Progenitor cell of endocrine pancreas (in vitro differentiated cells): ENCODE data around the gene CDH9. TPM values are rescaled to one million over a fixed set of nuclear protein-coding genes. Genes with fewer than 3 reads are reported as not detected.

Experiments used
- DNase-seq: peaks from one replicate; pipeline ENCODE4 v3.0.0; 2021; ENCODE audit warnings: low spot score; ENCODE audit not compliant: unreplicated experiment
- H3K27ac Mint-ChIP-seq: 2 replicates; pipeline ENCODE4 v1.8.0; 2021; ENCODE audit warnings: mild to moderate bottlenecking, moderate library complexity, mixed read lengths
- H3K27me3 Mint-ChIP-seq: 2 replicates; pipeline ENCODE4 v1.8.0; 2021; ENCODE audit warnings: mixed read lengths
- H3K36me3 Mint-ChIP-seq: 2 replicates; pipeline ENCODE4 v1.8.0; 2022; ENCODE audit warnings: mixed read lengths; ENCODE audit not compliant: insufficient read depth
- H3K4me1 Mint-ChIP-seq: 2 replicates; pipeline ENCODE4 v1.8.0; 2021; ENCODE audit warnings: low read depth, mixed read lengths
- H3K4me3 Mint-ChIP-seq: 2 replicates; pipeline ENCODE4 v1.8.0; 2021; ENCODE audit warnings: low read depth, mild to moderate bottlenecking, moderate library complexity, mixed read lengths
- H3K9me3 Mint-ChIP-seq: 2 replicates; pipeline ENCODE4 v1.8.0; 2021; ENCODE audit warnings: low read depth, mixed read lengths
- CTCF ChIP-seq: fragments of 200-600 bp; sonication (generic); IDR thresholded peaks from one replicate; pipeline ENCODE4 v1.5.0; 2021; ENCODE audit warnings: antibody characterized with exemption, mild to moderate bottlenecking; ENCODE audit not compliant: unreplicated experiment
- total RNA-seq: library from RNA; stranded (reverse); gene quantifications from 2 replicates; pipeline ENCODE4 v1.2.1, GENCODE V29; 2021

Gene CDH9
- total RNA-seq, 1 donor from 2014 or later = not detected

- peaks cover 3% of the 10 kb centered on the region for H3K4me1 Mint-ChIP-seq
- H3K4me3 Mint-ChIP-seq = no peak overlapping the region
- H3K36me3 Mint-ChIP-seq = no peaks in the 10 kb centered on the region
- H3K9me3 Mint-ChIP-seq = no peaks in the 10 kb centered on the region
- TF ChIP-seq CTCF = no peak
- H3K27ac Mint-ChIP-seq = no peak overlapping the region
- H3K27me3 Mint-ChIP-seq = no peaks in the 10 kb centered on the region
- DNase-seq = no peak
Observed at GRCh38 chr5:26847041-26847736, 191.2 kb downstream of the CDH9 start.

DNA sequence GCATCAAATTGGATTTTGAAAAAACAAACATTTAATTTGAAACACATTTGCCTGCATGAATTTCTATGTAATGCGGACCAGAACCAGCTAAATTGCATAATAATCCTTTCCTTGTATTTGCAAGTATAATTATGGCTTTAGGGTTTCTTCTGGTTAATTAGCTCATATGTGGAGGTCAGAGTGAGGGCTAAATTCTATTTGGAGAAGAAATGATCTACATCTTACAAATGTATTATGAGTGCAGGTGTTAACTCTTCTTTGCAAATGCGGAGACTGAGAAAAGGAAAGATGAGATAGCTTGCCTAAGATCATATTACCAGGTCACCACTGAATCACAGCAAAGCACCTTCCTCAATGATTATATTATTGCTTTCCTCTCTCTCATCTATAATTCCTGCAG lies 194.7 kb downstream of the CDH9 start:
- H3K36me3 Mint-ChIP-seq = no peaks in the 10 kb centered on the region
- H3K27me3 Mint-ChIP-seq = no peaks in the 10 kb centered on the region
- H3K9me3 Mint-ChIP-seq = no peaks in the 10 kb centered on the region

DNA sequence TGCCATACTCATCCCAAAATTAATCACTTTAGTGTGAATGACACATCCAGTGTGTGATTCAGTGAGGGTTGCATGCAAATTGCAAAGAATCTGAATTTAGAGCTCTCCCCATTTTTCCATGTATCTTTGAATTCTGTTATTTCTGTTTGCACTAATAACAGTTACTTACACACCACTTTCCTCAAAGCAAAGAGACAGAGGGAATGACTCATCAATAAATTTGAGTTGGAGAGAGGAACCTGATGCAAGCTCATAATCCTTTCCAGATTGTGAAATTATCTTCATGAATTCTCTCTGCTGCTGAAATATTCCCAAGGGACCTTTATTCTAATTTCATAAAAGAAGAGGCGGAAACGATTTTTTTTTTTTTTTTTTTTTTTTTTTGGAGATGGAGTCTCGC lies 204.8 kb downstream of the CDH9 start:
- Mint-ChIP-seq H3K9me3 (peaks cover 5% of the 10 kb centered on the region), H3K4me3 (no peak overlapping the region), H3K27me3 (no peaks in the 10 kb centered on the region), H3K4me1 (no peaks in the 10 kb centered on the region), H3K27ac (no peak overlapping the region), H3K36me3 (no peaks in the 10 kb centered on the region)
- no peak for DNase-seq
- no peak for TF ChIP-seq CTCF

More for the DNA sequence above, 194.7 kb downstream of the CDH9 start:
- Mint-ChIP-seq H3K4me3 (no peak overlapping the region), H3K4me1 (peaks cover 3% of the 10 kb centered on the region), H3K27ac (no peak overlapping the region)
- no peak for TF ChIP-seq CTCF
- no peak for DNase-seq
